ENCODE data around the gene SRRT. TPM values are rescaled to one million over a fixed set of nuclear protein-coding genes. Genes with fewer than 3 reads are reported as not detected.

Gene SRRT
- total and polyA plus RNA-seq, 8 donors: 45.2 to 184 (median 77.6) TPM

DNA sequence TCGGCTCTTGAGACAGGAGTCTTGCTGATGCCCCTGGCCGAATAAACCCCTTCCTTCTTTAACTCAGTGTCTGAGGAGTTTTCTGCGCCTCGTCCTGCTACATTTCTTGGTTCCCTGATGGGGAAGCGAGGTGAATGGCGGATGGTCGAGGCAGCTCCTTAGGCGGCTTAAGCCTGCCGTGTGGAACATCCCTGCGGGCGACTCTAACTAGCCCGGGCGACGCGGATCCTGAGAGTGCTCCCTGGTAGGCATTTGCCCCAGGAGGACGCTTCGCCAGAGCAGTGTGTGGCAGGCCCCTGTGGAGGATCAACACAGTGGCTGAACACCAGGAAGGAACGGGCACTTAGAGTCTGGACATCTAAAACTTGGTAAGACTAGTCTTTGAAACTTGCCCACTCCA is 35.5 kb upstream of the SRRT start:
- intact Hi-C loops (cut with DNase I; ENCODE audit: low total_unique reads): no loop called here
- no peaks in the 10 kb centered on the region for H3K36me3 ChIP-seq
- H3K27me3 ChIP-seq: no peaks in the 10 kb centered on the region
- no peak overlapping the region for H3K4me3 ChIP-seq
- H3K27ac ChIP-seq: no peak overlapping the region
- no peak for DNase-seq
- TF ChIP-seq EP300 (IDR thresholded peaks at IDR 0.05): no peak
- peaks cover 9 to 22% (median 13%) of the 10 kb centered on the region in 4 donors for H3K4me1 ChIP-seq
- H3K9me3 ChIP-seq: no peaks in the 10 kb centered on the region
- 89 to 97% (median 95%) methylated on average over 16 to 18 of the region's 18 CpGs for WGBS, 5 donors

DNA sequence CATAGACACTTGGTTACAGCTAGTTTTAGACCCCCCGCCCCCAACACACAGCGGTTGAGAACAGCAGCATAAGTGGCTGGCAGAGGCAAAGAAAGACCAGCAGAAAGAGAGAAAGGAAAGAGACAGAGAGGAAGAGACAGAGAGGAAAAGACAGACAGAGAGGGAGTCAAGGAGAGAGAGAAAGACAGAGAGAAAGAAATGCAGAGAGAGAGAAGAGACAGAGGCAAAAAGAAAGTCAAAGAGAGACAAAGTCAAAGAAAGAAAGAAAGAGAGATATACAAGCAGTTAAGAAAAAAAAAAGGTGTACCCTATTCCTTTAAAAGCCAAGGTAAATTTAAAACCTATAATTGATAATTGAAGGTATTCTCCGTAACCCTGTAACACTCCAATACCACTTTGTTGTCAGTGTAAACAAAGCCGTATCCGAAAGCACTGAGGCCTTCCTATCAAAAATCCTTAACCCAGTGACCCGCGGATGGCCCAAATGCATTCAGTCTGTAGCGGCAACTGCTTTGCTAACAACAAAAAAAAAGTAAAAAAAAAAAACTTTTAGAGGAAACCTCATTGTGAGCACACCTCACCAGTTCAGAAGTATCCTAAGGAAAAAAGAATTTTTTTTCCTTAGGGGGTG is 34.3 kb upstream of the SRRT start:
- WGBS, 5 donors: 53 to 73% (median 57%) methylated on average over 8 of the region's 8 CpGs
- TF ChIP-seq POLR2A (IDR thresholded peaks at IDR 0.05) (no peak), POLR2AphosphoS5 (IDR thresholded peaks at IDR 0.05) (no peak), EP300 (IDR thresholded peaks at IDR 0.05) (no peak)
- TF ChIP-seq, protein P1, sequence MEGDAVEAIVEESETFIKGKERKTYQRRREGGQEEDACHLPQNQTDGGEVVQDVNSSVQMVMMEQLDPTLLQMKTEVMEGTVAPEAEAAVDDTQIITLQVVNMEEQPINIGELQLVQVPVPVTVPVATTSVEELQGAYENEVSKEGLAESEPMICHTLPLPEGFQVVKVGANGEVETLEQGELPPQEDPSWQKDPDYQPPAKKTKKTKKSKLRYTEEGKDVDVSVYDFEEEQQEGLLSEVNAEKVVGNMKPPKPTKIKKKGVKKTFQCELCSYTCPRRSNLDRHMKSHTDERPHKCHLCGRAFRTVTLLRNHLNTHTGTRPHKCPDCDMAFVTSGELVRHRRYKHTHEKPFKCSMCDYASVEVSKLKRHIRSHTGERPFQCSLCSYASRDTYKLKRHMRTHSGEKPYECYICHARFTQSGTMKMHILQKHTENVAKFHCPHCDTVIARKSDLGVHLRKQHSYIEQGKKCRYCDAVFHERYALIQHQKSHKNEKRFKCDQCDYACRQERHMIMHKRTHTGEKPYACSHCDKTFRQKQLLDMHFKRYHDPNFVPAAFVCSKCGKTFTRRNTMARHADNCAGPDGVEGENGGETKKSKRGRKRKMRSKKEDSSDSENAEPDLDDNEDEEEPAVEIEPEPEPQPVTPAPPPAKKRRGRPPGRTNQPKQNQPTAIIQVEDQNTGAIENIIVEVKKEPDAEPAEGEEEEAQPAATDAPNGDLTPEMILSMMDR (IDR thresholded peaks at IDR 0.05): no peak
- Histone ChIP-seq H3K36me3 (no peaks in the 10 kb centered on the region), H3K27me3 (no peaks in the 10 kb centered on the region), H3K9me3 (no peaks in the 10 kb centered on the region), H3K27ac (no peak overlapping the region), H3K4me3 (no peak overlapping the region), H3K4me1 (peaks cover 9 to 21% (median 13%) of the 10 kb centered on the region in 4 donors)
- intact Hi-C loops (cut with DNase I; ENCODE audit: low total_unique reads): no loop called here
- DNase-seq: no peak

DNA sequence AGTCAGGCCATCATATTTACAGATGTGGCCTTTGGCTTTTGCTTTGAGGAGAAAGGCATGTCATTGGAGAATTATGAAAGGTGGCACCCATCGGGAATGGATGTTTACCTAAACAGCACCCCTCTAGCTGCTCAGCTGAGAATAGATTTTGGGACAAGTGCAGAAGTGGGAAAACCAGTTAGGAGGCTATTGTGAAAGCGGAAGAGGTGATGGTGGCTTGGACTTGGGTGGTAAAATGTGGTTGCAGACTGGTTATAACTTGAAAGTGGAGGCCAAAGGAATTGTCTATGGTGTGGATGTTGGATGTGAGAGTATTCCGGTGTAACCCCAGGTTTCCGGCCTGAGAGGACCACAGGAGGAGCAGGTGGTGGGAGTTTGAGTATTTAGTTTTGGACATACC is 27.5 kb upstream of the SRRT start:
- 94 to 98% (median 94%) methylated on average over 4 of the region's 4 CpGs for WGBS, 5 donors
- TF ChIP-seq EP300 (IDR thresholded peaks at IDR 0.05): no peak
- no peak for TF ChIP-seq POLR2A (IDR thresholded peaks at IDR 0.05)
- no peak for TF ChIP-seq POLR2AphosphoS5 (IDR thresholded peaks at IDR 0.05)
- TF ChIP-seq, protein P1 (IDR thresholded peaks at IDR 0.05): no peak
- intact Hi-C loops (cut with DNase I; ENCODE audit: low total_unique reads): no loop called here
- Histone ChIP-seq H3K27me3 (no peaks in the 10 kb centered on the region), H3K4me1 (peaks cover 7 to 8% (median 7%) of the 10 kb centered on the region in 4 donors), H3K36me3 (no peaks in the 10 kb centered on the region), H3K4me3 (no peak overlapping the region), H3K27ac (no peak overlapping the region), H3K9me3 (no peaks in the 10 kb centered on the region)
- no peak for DNase-seq

DNA sequence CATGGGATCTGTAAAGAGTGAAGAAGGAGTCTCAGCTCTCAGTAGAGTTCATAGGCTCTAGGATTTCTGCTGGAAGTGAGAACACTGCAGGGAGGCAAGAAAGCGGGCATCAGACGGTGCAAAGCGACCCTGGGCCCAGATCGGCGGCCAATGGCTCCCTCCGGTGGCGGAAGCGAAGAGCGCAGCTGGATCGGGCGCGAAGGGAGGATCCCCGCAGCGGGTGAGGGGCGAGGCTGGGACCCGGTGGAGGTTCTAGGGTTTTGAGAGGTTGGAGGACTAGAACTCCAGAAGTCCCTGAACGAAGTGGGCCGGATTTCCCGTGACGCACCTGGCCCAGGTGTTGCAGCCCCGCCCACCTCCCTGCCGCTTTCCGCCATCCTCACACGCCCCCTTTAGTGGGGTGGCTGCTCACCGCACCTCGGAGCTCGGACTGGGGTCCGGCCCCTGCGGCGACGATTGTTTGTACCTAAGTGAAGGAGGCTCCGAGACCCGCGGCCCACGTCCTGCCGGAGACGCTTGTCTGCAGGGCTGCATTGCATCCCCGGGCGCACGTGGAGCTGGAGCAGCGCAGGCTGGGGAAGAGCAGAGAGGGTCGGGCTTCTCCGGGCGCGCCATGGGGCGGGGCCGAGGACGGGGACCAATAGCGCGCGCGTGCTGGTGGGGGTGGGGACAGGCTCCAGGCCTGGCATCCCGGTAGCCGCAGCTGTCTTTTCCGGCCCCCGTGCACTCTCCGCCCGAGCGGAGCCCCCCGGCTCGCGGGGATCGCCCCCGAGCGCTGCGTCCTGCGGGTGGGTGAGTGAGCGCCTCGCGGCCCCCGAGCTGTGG is 22.6 kb upstream of the SRRT start, which contains the start of gene SLC12A9:
Gene SLC12A9 (plus strand): TSS at position 666 of the 825 bp plus-strand sequence. CDS start 1,485 bp downstream, outside the sequence.
- Histone ChIP-seq H3K9me3 (no peaks in the 10 kb centered on the region), H3K27ac (peak within 1 kb of the TSS; percentile 60 to 85 (median 76)), H3K4me3 (peak within 1 kb of the TSS; percentile 69 to 85 (median 70)), H3K4me1 (peaks cover 17 to 30% (median 24%) of the 10 kb centered on the region in 4 donors), H3K36me3 (peaks cover 0 to 16% (median 11%) of the 10 kb centered on the region in 4 donors), H3K27me3 (no peaks in the 10 kb centered on the region)
- TF ChIP-seq EP300 (IDR thresholded peaks at IDR 0.05): no peak
- TF ChIP-seq POLR2AphosphoS5 (IDR thresholded peaks at IDR 0.05): peak in 1 of 3 donors; percentile 50
- TF ChIP-seq, protein P1 (IDR thresholded peaks at IDR 0.05): peak in 5 of 7 experiments; percentile 88 to 94 (median 92)
- intact Hi-C loops (cut with DNase I; ENCODE audit: low total_unique reads): loop anchor here (5.0 to 10.0 kb wide), 2 partner anchors 50 to 147 kb away; partner anchors contain the start of gene POP7
- DNase-seq: peak; percentile 90 to 97
- 0 to 1% (median 1%) methylated on average over 28 to 71 of the region's 71 CpGs for WGBS, 5 donors
